GM12892 (cell line): ENCODE results near the gene COL13A1.

Experiments used
- POLR2A ChIP-seq: IDR thresholded peaks from 2 replicates; pipeline ENCODE4 v1.6.1; 2011; ENCODE audit warnings: low read depth, low read length, control low read depth
- TAF1 ChIP-seq: IDR thresholded peaks from 2 replicates; pipeline ENCODE4 v1.6.1; 2011; ENCODE audit warnings: low read depth, mild to moderate bottlenecking, control low read depth, low read length, borderline replicate concordance

DNA sequence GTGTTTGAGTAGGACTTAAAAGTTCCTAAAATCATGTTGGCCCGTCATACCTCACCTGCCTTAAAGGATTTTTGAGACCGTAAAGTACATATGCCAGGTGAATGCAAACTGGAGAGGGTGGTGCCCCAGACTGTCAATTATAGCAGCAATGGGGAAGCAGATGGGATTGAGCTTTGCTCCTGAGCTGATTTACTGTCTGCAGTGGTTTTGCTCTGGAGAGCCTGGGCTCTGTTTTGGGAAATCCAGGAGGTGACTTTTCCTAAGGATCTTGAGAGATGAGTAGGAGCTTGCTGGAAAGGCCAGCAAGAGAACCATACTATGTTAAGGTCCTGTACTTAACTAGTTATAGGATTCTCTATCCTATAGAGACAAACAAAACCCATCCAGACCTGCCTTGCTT, 43.0 kb downstream of the COL13A1 start:
- TF ChIP-seq POLR2A (no peak), TAF1 (no peak)
